GM21528 (cell line): ENCODE data around the gene CACNA1C.
"Not testable (repeated sequence)": the region's sequence is repeated elsewhere in the genome, so short reads cannot be mapped to it uniquely, and the experiment has no call there.

Experiments used
- ATAC-seq: cut with Tn5 transposase; IDR thresholded peaks from one replicate; pipeline ENCODE4 v1.9.1; 2021; ENCODE audit warnings: mild to moderate bottlenecking, moderate library complexity; ENCODE audit not compliant: unreplicated experiment, low FRiP score

CACNA1C gene

GRCh38 chr12:2110127-2110526 is 57.3 kb downstream of the CACNA1C start:
- ATAC-seq = no peak

GRCh38 chr12:2110849-2111566 is 58.2 kb downstream of the CACNA1C start:
- no peak for ATAC-seq

- ATAC-seq = no peak
Measured at GRCh38 chr12:2111826-2112225, 59.0 kb downstream of the CACNA1C start.

- ATAC-seq = no peak
Measured at GRCh38 chr12:2112401-2112800, 59.6 kb downstream of the CACNA1C start.

- no peak for ATAC-seq
Measured at GRCh38 chr12:2113119-2113912, 60.5 kb downstream of the CACNA1C start.

- no peak for ATAC-seq
Measured at GRCh38 chr12:2114071-2114470, 61.3 kb downstream of the CACNA1C start.

GRCh38 chr12:2115101-2115845 is 62.5 kb downstream of the CACNA1C start:
- no peak for ATAC-seq

GRCh38 chr12:2117541-2117940 is 64.8 kb downstream of the CACNA1C start:
- ATAC-seq = no peak

- ATAC-seq = no peak
Measured at GRCh38 chr12:2118061-2118460, 65.3 kb downstream of the CACNA1C start.

GRCh38 chr12:2118481-2119255 is 65.9 kb downstream of the CACNA1C start:
- no peak for ATAC-seq

GRCh38 chr12:2119266-2119665 is 66.5 kb downstream of the CACNA1C start:
- ATAC-seq = no peak

GRCh38 chr12:2120982-2121758 is 68.4 kb downstream of the CACNA1C start:
- no peak for ATAC-seq

GRCh38 chr12:2124466-2125023 is 71.8 kb downstream of the CACNA1C start:
- no peak for ATAC-seq

- no peak for ATAC-seq
Measured at GRCh38 chr12:2125651-2126522, 73.1 kb downstream of the CACNA1C start.

GRCh38 chr12:2126676-2127406 is 74.1 kb downstream of the CACNA1C start:
- no peak for ATAC-seq

GRCh38 chr12:2129076-2129475 is 76.3 kb downstream of the CACNA1C start:
- no peak for ATAC-seq

- ATAC-seq = not testable (repeated sequence)
Measured at GRCh38 chr12:2135661-2136418, 83.1 kb downstream of the CACNA1C start.
